GM21576 (cell line): Measurements from ENCODE around the gene UBL3.

ENCODE experiments used
- ATAC-seq: cut with Tn5 transposase; IDR thresholded peaks from one replicate; pipeline ENCODE4 v1.9.1; 2021; ENCODE audit warnings: mild to moderate bottlenecking, moderate library complexity; ENCODE audit not compliant: unreplicated experiment

UBL3 gene

DNA sequence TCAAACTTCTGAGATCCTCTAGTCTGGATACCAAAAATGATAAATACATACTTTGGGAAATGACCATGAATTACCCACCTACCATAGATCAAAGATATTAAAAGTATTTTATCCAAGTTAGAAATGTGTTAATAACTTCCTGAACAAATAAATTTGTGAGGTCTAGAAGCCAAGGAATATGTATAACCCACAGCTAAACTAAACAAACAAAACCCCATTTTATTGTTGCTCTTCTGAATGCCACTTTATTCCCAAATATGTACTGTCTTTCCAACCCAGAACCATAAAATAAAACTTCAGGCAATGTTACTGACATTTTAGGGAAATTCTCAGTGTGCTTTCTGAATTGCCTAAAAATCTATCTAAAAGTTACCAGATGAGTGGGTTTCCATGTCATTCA lies 35.1 kb downstream of the UBL3 start:
- ATAC-seq, result no peak

DNA sequence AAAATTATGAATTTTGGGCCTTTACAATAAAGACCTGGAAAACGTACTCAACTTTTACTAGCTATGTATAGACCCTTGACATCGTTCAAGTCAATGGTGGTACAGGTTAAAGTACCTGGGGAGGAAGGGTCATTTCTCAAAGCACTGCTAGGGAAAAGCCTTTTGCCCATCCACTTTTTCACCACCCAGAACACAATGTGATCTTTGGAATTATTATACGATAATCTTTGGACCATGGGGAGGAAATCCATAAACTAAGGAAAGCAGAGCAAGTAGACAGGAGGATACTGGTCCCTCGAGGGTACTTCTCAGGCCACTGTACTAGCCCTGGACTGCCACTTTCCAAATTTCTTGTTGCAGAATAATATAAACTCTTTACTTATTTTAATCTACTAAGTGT lies 39.5 kb downstream of the UBL3 start:
- ATAC-seq, result no peak

DNA sequence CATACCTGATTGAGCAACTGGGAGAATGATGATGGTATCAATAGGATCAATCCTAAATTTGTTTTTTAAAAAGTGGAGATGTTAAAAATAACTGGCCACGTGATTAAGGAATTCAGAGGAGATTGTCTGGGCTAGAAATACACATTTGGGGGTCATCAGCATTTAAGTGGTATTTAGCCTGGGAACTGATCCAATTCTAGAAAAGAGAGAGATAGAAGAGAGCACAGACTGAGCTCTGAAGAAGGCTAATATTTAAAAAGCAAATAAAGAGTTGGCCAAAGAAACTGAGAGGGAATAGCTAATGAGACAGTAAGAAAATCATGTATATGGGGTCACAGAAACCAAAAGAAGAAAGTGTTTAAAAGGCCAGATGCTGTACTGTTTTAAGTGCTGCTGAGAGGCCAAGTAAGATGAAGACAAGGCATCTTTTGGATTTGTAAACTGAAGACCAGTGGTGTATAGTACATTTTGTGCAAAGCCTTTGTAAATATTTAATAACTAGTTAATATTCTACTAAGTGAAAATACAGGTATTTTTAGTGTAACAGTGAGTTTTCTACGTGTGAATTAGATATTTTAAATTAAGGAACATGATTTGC lies 40.2 kb downstream of the UBL3 start:
- ATAC-seq, result no peak

GRCh38 chr13:29808264-29808663 lies 42.2 kb downstream of the UBL3 start:
- no peak for ATAC-seq

GRCh38 chr13:29805994-29806979 lies 44.1 kb downstream of the UBL3 start:
- ATAC-seq, result no peak

DNA sequence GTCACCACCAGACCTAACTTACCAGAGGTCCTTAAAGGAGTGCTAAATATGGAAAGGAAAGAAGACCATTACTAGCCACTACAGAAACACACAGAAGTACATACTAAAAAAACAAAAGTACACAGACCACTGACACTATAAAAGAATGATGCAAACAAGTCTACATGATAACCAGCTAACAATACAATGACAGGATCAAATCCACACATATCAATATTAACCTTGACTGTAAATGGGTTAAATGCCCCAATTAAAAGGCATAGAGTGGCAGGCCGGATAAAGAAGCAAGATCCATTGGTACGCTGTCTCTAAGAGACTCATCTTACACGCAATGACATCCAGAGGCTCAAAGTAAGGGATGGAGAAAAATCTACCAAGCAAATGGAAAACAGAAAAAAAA lies 47.2 kb downstream of the UBL3 start:
- ATAC-seq, result no peak

GRCh38 chr13:29802621-29803020 lies 47.8 kb downstream of the UBL3 start:
- ATAC-seq, result no peak

DNA sequence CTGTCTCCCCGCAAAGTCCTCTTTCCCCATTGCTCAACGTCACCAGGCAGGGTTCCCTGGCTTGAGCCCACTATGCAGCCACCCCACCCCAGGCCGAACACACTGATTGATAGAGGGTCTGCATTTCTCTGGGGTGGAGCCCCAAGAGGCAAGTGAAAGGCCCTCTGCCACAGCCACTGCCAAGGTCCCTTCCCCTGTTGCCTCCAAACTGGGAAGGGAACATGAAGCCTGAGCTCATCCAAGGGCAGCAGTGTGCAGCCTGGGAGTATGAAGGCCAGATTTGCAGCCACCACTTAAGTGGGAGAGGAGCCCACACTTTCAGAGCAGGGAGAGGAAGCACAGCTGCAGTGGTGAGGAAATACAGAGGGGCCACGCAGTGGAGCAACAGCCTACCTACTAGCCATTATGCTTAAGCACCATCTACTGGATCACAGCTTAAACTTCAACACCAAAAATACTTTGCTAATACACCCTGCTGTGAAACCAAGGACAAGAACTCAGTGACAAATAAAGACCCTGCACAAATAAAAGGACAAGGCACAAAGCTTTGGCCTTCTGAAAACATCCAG lies 48.6 kb downstream of the UBL3 start:
- ATAC-seq, result no peak

GRCh38 chr13:29801102-29801501 lies 49.3 kb downstream of the UBL3 start:
- ATAC-seq, result no peak

- no peak for ATAC-seq
Observed at GRCh38 chr13:29800687-29801086, 49.7 kb downstream of the UBL3 start.

DNA sequence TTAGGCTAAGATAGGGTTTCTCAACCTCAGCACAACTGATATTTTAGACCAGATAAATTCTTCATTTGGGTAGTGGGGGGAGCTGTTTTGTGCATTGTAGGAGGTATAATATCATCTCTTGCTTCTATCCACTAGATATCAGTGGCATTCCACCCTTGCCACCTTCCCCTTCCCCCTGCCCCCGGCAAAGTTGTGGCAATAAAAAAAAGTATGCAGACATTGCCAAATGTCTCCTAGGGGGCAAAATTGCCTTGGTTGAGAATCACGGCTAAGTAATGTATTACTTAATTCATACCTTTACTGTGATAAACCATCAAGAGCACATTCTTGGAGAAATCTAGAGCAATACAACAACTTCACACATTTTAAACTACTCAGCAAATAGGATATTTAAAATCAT lies 51.4 kb downstream of the UBL3 start:
- ATAC-seq, result no peak

DNA sequence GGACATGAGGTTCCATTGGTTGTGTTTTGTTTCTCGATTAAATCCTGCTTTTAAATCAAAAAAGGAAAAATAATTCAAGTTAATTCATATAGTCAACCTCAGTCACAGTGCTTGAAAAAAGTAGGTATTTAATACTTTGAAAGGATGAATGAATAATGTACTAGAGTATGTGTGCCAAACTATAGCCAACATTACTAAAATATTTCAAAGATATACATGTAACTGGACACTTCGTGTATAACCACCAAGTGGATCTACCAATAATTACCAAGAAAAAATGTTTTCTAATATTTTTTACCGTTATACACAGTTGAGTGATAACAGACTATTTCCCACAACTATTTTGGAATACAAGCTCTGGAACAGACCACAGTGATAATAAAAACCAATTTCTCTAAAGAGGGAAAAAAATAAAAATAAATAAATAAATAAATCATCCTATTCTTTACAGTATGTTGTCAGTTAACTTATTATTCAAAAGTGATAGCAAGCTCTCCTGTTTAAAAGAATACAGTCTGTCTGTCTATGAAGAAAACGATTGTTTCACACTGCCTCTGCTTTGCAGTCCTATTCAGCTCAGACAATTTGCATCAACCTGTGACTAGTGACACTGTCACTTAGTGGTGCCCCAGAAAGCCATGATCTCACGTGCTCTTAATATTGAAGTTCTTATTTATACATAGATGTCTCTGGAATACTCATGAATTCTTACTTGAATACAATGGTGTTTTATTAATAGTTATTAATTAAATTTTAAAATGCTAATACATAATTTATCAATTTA lies 58.2 kb downstream of the UBL3 start:
- ATAC-seq, result no peak

GRCh38 chr13:29791508-29791907 lies 58.9 kb downstream of the UBL3 start:
- ATAC-seq, result no peak

GRCh38 chr13:29786698-29787097 lies 63.7 kb downstream of the UBL3 start:
- no peak for ATAC-seq

DNA sequence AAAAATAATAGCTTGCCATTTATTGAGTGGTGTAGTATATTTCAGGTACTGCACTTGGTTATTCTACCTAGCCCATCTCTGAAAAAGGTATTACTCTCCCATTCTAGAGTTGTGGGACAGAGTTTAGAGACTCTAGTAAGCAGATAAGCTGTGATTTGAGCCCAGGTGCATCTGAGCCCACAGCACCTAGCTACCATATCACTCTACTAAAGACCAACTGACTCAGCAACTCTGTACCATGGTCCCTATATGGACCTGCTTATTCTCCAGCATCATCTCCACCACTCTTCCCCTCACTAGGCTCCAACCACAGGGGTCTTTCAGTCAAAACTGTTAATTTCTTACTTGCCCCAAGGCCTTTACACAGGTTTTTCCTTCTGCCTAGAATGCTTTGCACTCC lies 64.4 kb downstream of the UBL3 start:
- ATAC-seq, result no peak

GRCh38 chr13:29782798-29783197 lies 67.6 kb downstream of the UBL3 start:
- peak; percentile 52 for ATAC-seq

- ATAC-seq, result no peak
Observed at GRCh38 chr13:29774830-29775229, 75.6 kb downstream of the UBL3 start.

DNA sequence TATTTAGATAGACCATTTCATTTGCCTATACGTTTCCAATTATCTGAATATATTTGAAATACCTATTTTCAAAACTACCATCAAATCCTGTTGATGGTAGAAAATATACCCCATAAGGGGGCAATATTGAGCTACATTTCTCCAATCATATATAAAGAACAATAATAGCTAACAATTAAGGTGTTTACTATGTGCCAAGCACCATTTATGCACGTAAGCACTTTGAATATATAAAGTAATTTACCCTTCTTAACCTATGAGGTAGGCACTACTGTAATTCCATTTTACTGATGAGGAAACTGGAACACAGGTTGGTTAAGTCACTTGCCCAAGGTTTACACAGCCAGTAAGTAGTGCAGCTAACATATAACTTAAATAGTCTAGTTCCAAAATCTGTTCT lies 79.2 kb downstream of the UBL3 start:
- no peak for ATAC-seq

DNA sequence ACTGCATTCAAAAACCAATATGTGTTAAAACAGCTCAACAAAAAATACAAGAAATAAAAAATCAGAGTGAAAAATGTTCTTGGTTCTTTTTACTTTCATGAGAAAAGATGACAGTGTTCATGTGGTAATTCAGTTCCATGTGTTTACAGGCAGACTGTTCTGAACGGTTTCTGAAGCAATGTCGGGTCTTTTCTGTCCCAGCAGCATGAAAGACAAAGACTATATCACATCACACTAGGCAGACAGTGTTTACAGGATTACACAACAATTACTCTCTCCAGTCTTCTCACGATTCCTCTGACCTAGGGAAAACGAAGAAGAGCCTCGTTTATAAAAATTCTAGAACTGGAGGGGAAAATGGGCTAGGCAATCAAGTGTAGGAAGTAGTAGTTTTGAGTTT lies 83.4 kb downstream of the UBL3 start:
- no peak for ATAC-seq

- ATAC-seq, result no peak
Observed at GRCh38 chr13:29763436-29764180, 86.8 kb downstream of the UBL3 start.

DNA sequence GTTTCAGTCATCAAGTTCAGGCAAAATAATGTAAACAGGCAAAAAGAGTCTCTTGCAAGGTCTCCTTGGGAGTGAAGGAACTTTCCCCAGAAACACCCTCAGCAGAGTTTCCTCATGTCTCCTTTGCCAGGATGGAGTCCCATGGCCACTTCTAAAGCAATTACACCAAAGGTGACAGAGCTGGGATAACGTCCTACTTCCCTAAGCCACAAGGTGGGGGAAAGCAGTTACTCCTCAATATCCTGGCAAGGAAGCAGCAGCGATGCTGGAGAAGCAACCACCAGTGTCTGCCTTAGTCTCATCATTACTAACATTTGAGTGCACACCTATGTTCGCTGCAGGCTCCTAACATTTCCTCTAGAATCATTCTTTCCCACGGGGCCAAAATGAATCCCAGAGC lies 88.6 kb downstream of the UBL3 start:
- no peak for ATAC-seq
